Epithelial cell of umbilical artery (primary cell): ENCODE data around the gene SV2C. TPM values are rescaled to one million over a fixed set of nuclear protein-coding genes. Genes with fewer than 3 reads are reported as not detected.

Experiments
- total RNA-seq: library from RNA; depleted of rRNA; stranded (reverse); fragments of >200 nt; gene quantifications from 2 replicates; pipeline ENCODE4 v1.2.3, GENCODE V29; 2014

Gene SV2C, protein sequence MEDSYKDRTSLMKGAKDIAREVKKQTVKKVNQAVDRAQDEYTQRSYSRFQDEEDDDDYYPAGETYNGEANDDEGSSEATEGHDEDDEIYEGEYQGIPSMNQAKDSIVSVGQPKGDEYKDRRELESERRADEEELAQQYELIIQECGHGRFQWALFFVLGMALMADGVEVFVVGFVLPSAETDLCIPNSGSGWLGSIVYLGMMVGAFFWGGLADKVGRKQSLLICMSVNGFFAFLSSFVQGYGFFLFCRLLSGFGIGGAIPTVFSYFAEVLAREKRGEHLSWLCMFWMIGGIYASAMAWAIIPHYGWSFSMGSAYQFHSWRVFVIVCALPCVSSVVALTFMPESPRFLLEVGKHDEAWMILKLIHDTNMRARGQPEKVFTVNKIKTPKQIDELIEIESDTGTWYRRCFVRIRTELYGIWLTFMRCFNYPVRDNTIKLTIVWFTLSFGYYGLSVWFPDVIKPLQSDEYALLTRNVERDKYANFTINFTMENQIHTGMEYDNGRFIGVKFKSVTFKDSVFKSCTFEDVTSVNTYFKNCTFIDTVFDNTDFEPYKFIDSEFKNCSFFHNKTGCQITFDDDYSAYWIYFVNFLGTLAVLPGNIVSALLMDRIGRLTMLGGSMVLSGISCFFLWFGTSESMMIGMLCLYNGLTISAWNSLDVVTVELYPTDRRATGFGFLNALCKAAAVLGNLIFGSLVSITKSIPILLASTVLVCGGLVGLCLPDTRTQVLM
- under 0.01 TPM in 1 of 2 replicates, not detected in the other for total RNA-seq

DNA sequence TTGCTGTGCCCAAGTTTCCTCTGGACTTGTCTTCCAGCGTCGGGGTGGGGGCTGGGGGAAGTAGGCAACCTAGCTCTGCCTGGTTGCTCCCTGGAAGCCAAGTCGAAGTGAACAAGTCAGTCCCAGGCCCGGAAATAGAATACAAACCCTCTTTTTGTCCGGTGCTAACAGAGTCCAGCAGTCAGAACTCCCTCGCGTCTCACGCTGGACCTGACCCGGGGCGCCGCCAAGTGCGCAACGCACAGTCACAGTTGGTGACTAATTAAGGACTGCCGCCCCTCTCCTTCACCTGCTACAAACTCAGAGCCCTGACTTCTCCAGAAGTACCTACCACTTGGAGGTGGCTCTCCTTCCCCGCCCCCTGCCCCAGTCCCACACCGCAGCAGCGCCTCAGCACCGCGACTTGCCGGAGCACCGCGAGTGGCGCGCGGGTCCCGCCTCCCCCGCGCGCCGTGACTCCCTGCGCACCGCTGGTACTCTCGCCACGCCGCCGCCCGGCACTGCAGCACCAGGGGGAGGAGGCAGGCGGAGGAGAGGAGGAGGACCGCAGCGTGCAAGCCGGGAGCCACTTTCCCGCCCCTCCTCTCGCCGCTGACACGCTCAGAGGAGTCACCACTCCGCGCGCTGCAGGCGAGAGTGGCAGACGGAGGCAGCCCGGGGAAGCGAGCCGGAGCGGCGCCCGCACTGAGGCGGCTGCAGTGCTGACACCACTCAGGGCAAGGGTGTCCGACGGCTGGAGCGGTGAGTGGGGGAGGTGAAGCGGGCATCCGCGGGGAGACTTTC is at the start of gene SV2C:
SV2C (plus strand) TSS at position 612 of the 783 bp plus-strand sequence. CDS start 48,368 bp downstream, outside the sequence.

DNA sequence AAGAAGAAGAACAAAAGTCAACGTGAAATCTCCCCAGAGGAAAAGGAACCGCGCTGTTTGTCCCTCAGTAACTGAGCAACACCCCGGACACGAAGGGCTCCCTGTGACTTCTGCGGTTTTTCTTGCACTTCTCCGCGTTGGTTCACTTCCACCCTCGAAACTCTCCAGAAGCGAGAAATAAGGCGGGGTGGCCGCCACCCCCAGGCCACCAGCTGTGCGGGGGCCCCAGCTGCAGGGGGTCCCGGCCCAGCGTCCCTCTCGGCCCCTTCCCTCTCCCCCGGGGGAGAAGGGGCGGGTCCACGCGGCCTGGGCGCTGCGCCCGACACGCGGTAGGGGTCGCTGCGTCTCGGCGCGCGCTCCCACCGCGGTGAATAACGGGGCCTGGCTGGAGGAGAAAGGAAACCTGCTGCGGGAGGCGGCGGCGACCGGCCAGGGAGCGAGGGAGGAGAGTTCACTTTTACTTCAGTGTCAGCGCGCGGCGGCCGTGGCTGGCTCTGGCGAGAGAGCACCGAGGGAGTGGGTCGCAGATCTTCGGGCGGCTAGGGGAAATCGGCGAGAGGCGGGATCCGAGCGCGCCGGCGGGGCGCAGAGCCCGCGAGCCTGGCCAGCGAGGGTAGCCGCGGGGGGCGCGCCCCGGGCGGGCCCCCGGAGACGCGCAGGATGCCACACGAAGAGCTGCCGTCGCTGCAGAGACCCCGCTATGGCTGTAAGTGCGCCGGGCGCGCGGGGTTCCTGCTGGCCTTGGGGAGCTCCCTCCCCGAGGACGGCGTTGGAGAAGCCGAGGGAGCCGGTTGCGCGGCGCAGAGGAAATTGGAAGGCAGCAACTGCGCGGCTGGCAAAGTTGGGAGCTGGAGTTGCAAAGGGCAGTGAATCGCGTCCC is 319.9 kb downstream of the SV2C start, which contains the start of gene IQGAP2:
IQGAP2 (plus strand) TSS at position 400 of the 880 bp plus-strand sequence; CDS start at position 661, 261 bp downstream.

